ENCODE measurements around the gene FLVCR2.

FLVCR2 gene, protein sequence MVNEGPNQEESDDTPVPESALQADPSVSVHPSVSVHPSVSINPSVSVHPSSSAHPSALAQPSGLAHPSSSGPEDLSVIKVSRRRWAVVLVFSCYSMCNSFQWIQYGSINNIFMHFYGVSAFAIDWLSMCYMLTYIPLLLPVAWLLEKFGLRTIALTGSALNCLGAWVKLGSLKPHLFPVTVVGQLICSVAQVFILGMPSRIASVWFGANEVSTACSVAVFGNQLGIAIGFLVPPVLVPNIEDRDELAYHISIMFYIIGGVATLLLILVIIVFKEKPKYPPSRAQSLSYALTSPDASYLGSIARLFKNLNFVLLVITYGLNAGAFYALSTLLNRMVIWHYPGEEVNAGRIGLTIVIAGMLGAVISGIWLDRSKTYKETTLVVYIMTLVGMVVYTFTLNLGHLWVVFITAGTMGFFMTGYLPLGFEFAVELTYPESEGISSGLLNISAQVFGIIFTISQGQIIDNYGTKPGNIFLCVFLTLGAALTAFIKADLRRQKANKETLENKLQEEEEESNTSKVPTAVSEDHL

DNA sequence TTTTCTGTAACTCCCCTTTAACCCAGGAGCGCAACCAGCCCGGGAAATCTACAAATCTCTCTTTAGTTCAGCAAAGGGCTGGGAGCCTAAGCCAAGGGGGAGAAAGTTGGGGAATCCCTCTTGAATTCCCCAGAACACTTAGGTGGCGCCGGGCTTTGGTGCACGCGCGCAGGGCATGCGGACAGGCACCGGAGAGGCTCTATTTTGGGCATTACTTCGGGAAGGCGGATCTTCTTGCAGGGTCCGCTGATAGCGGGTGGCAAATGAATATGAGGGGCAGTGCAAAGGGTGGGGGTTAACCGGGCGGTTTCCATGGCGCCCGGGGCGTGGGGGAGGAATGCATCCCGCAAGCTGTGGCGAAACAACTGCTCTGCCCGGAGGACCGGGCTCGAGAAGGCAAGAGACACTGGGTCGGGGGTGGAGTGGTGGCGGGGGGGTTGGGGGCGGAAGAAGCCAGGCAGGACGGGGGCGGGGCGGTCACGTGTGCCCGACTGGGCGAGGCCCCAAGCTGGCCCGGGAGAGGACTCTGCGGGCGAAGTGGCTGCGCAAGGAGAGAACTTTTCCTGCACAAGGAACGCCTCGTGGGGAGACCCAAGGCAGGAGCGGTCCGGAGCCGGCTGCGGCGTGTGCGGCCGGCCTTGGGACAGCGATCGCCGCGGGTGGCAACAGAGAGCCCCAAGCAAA, at the start of gene FLVCR2:
TSS of gene FLVCR2 (plus strand) at position 519 of the 684 bp plus-strand sequence. CDS start 353 bp downstream, outside the sequence.
- DNase-seq, result no peak

DNA sequence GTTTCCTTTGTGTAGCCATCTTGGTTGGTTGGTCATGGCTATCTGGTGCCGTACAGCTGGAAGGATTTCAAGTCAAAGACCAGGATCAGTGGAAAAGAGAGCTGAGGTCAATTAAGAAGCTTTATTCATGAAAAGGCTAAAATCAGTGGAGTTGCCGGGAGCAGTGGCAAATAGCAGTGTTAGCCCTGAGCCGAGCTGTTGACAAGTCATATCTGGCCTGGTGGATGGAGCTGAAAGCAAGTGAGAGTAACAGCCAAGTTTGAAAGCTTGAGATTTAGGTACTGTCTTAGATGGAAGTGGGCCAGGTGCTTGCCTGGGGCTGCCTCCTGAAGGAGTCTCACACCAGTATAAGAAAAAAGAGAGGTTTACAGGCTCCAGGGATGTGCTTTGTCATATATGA, 47.2 kb upstream of the FLVCR2 start:
- no peak for DNase-seq

DNA sequence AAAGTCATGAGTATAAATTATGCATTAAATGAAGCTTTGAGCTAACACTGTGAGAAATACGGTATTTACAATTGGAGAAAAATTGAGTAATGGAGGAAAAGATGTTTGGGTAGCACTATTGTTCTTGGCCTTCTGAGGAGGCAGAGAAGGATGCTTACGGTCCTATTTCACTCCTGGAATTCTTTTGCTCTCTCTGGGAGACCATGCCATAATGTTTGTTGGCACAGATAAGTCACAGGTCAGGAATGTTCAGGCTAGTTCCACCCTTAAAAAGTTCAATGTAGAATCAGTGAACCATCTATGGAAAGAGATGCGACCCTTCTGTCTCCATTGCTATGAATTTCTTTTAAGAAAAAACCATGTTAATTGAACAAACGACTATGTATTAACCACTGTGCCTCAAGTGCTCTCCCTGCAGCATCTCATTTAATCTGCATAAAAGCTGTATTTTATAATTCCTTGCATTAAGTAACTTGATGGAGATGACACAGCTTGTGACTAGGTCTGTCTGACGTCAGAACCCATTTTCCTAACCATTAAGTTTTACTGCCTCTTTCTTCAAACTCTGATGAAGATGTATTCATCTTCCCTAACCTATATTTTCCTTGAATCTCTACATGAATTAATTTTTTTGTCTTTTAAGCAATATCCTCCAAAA, 46.6 kb upstream of the FLVCR2 start:
- no peak for DNase-seq

DNA sequence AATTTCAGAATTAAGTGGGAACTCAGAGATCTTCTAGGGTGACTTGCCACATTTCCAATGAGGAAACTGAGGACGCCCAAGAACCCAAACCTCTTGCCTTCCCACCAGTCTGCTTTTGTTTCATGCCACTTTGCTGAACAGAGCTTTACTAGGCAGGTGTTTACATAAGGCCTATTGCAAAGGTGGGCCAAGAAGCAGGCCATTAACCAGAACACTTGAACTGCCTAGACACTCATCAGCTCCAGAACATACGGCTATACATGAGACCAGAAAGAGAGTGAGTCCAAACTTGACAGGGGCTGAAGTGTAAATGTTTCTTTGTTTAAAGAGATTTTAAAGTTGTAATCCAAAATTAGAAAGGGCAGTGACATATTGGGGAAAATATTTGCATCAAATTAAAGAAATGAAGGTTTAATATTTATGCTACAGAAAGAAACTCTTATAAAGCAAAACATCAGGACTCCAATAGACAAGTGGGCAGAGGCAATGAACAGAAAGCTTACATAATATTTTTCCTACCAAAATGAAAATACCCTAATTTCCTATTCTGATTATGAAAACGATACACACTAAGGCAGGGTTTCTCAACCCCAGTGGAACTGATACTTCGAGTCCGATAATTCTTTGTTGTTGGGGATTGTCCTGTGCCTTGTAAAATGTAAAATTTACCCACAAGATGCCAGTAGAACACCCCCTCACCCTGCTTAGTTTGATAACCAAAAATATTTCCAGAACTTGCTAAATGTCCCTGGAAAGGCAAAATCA, 44.4 kb upstream of the FLVCR2 start:
- DNase-seq, result no peak

DNA sequence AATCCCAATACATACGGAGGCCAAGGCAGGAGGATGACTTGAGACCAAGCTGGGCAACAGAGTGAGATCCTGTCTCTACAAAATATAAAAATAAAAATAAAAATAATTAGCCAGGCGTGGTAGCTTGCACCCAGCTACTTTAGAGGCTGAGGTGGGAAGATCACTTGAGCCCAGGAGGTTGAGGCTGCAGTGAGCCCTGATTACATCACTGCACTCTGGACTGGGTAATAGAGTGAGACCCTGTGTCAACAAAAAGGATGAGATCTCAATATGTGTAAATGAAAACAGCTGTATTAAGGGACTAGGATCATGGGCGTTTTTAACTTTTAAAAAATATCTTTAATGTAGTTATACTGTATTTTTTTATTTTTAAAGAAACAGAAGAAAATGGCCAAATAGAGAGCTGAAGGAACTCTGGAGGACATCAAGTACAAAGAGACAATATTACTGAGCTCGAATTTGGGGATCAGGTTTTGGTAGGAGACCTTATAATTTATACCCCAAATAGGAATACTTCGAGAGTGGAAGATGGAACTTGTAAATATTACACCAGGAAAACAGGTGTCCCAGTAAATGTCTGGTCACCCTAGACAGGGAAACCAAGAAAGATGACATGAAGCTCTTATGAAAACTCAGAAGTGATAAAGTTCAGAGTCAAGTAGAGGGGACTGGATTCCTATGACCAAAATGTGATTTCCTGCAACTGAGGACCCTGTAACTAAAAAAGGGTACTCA, 43.1 kb upstream of the FLVCR2 start:
- DNase-seq, result no peak

DNA sequence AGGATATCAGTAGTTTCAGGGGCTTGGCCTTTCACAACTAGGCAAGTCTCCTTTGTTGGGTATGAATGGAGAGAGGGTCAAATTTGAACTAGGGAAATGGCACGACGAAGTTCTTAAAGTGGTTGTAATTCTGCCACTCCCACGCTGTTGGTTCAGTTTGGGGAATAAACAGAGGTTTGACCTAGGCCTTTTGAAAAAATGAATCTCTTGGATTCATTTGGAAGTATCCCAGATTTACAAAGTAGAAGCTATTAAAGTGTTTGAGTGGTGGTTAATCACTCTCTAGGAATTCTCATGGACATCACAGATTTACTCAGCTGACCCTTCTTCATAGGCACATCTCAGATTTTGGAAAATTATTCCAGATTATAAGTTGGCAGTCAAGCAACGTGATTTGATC, 41.3 kb upstream of the FLVCR2 start:
- DNase-seq, result no peak

DNA sequence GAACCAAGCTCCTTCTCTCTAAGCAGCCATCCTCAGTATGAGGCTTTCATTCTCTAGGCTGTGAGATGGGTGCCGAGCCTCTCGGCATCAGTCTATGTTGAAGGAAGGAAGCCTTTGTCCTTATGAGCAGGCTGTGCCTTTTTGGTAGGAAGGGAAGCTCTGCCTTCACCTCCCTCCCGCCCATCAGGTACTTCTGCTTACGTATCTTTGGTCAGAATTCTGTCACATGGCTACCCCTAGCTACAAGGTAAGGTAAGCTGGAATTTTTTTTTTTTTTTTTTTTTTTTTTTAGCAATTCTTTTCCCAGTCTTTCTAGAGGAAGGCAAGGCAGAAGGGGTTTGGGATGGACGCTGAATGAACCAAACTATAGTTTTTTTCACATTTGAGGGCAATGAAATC, 39.3 kb upstream of the FLVCR2 start:
- DNase-seq, result no peak

DNA sequence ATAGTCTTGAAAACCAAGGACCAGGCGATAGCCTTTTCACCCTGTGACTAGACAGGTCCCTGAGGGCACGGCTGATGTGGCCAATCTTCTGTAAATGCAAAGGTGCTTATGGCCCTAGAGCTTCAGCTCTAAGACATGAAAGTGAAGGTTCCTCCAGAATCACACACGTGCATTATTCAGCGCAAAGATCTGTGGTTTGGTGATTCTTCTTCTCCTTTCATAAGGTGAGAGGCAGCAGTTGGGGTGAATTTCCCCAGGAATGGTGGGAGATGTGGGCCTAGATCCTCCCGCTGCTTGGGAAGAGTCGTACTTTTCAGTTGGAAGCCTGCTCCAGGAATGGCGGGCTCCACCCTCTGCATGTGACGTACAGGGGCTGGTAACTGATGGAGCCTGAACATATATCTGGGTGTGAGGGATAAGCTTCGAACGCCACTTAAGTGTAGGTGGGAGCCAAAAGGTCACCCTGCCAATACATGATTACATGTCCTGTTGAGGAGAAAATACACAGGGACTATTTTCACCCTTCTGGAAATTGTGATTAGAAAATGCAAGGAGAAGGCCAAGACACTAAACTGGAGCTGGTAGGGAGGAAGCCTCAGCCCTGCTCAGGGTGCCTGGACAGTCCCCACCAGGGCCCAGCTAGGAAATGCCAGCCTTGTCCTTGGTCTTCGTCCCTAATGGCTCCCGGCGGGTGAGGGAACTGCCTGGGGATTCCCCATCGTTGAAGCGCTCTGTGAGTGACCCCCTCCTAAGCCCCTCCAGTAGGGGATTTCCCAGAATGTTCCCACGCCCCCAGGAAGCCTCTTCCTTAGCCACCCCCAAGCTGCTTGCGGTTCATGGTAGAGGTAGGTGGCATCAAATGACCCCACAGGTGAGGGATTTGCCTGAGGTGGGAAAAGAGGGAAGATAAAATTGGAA, 38.6 kb upstream of the FLVCR2 start:
- no peak for DNase-seq

DNA sequence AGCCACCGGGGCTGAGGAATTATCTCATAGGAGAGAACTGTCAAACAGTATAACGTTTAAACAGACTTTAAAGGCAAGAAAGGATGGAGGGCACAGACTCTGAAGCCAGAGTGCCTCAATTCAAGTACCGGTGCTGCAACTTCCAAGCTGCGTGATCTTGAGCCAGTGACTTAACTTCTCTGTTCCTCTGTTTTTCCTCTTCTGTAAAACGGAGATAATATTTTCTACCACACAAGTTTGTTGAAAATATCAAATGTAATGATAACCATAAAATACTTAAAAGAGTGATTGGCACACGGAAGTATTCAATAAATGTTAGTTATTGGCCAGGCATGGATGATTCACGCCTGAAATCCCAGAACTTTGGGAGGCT, 38.0 kb upstream of the FLVCR2 start:
- no peak for DNase-seq

DNA sequence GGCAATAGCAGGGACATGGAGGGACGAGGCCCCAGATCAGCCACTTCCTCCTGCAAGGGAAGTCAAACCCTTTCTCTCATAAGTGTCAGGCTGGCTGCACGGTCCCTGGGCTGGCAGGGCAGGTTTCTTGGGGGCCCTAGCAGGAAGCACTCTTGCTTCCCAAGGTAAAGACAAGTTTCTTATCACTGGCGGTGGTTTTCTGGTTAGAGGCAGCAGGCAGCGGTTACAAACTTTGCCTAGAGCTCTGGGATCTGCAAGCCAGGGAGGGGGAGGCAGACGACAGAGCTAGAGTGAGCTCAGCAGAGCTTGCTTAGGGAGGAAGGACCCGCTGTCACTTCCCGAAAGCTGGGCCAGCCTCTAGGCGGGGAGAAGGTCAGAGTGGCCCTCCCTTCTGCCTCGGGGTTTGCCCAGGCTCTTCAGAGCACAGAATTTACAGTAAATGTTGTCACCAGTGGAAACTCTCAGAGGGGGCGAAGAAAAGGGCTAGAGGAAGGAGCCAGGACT, 35.8 kb upstream of the FLVCR2 start:
- DNase-seq, result no peak

DNA sequence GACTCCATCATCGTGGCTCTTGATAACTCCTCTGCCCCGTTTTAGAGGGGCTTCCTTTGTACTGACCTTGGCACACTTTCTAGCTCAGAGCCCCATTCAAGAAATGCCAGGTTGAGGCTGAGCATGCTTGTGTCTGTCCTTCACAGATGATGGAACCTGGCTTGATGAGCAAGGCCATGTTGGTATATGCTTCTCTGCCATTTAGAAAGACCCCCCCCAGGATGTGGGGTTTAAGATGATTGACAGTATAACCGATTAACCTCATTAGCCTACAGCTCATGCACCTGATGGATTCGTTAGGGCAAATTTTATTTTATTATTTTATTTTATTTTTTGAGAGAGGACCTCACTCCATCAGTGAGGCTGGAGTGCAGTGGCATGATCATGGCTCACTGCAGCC, 35.2 kb upstream of the FLVCR2 start:
- DNase-seq, result no peak

DNA sequence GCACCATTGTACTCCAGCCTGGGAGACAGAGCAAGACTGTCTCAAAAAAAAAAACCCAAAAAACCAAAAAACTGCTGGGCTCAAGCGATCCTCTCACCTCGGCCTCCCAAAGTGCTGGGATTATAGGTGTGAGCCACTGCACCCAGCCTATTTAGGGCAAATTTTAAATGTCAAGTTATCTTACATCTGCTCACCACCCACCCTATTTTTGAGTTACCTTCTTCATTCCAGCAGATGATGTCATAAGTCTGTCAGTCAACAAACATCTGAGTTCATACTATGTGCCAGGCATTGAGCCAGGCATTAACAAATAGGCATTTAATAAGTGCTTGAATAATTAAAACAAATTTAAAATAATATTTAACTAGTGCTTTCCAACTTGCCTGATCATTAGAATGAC, 34.6 kb upstream of the FLVCR2 start:
- no peak for DNase-seq

DNA sequence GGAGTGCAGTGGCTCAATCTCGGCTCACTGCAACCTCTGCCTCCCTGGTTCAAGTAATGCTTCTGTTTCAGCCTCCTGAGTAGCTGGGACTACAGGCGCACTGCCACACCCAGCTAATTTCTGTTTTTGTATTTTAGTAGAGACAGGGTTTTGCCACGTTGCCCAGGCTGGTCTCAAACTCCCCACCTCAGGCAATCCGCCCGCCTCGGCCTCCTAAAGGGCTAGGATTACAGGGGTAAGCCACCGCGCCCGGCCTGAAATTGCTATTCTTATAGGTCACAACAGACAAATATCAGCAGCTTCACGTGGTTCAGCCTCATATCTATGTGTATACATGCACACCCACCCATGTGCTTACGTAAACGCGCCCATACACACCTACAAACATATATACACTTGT, 32.5 kb upstream of the FLVCR2 start:
- no peak for DNase-seq

DNA sequence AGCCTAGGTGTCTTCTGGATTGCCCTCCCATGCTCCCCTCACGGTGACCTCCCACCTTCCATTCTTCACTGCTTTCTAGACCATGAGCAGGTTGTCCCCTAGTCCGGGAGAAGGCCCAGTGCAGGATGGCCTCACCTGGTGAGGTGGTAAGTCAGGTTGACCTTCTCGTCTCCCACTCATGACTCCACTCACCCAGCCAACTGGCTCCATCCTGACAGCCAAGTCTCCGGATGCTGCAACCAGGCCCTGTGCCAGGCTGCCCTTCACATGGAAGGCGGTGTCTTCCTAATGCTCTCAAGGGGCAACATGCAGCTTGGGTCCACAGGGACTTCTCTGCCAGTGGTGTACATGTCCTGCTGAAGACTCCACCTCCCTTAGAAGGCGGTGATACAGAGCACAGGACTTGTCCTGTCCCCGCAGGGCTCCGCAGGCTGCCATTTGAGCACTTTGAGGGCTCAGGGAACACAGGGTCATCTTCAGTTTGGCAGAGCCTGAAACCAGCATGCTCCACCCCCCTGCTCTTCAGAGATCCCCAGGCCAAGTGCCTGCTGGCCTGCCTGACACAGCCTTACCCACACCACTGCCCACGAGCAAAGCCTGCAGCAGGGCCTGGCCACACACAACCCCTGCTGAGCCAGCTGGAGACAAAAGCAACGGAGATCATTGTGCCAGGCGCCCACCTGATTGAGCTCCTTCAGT, 30.7 kb upstream of the FLVCR2 start:
- DNase-seq, result no peak

DNA sequence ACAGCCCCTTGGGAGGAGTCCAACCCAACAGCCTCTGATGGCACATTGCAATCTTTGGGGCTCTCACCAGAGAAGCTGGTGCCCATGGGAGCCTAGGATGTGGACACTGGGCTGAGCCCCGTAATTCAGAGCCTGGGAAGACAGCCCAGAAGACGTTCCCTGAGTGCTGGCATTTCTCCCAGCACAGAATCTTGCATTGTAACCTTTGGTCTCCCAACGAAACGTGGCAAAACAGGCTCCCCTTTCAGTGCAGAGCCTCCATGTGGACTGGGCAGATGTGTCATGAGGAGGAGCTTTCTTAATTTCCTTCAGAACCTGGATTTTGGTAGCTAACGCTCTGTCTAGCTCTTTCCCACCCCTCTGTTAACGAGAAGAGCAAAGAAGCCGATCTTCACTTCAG, 29.9 kb upstream of the FLVCR2 start:
- DNase-seq, result no peak

DNA sequence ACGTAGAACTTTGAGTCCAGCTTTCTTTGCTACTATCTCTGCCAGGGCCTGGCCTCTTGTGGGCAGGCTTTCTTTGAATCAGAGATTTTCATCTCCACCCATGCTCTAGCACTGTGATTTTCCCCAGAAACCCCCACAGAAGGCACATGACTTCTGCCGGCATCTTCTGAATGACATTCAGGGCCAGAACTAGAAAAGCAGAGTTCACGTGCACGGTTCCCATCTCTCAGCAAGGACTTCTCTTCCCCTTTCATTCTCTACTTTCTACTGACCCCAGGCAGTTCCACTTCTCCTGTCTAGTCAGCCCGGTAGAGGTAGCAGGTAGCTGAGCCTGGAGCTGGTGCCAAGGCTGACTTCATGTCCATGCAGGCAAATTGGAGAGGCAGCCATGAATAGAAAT, 29.3 kb upstream of the FLVCR2 start:
- DNase-seq, result no peak

DNA sequence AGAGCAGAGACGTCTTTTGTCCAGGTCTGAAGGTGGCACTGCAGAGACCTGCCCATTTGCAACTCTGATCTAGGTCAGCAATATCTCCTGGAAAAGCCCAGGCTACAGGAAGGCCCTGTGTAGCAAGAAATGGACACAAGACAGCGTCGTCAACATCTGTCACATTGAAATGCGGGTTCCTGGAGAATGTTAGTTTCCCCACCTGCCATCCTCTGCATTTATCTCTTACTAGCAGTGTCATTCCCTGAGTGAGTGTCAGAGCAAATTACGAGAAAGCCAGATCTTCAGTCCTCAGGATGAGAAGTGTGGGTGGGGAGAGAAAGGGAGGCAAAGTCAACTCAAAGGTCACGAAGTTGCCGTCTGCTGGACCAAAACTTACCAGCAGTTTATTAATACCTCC, 27.4 kb upstream of the FLVCR2 start:
- DNase-seq, result no peak

DNA sequence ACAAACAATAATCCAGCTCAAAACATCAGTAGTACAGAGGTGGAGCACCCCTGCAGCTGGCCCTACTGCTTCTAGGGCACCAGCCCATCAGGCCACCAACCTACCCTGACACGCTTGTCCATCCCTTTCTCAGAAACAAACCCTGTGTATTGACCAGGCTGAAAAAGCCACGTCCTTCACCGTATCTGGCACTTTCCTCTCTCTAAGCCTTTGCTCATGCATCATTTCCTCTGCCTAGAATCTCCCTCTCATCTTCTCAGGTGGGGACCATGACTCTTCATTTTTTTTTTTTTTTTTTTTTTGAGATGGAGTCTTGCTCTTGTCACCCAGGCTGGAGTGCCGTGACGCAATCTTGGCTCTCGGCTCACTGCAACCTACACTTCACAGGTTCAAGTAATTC, 25.3 kb upstream of the FLVCR2 start:
- DNase-seq, result no peak

DNA sequence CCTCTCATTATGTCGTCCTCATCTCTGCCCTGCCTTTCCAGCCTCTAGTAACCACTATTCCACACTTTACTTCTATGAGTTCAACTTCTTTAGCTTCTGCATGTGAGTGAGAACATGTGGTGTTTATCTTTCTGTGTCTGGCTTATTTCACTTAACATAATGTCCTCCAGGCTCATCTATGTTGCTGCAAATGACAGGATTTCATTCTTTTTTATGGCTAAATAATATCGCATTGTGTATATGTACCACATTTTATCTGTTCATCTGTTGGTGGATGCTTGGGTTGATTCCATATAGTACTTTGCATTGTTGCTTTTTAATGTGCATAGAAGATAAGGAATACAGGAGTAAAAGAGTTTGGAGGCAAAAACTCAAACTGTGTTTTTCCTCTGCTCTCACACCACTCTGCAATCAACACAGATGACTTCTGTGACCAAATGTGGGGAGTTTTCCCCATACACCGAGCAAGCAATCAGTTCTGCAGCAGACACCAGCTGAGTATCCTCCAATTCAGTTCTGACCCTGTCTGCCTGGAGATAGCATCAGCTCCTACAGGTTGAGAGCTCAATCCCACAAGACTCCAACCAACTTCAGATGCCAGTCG, 24.6 kb upstream of the FLVCR2 start:
- DNase-seq, result no peak

DNA sequence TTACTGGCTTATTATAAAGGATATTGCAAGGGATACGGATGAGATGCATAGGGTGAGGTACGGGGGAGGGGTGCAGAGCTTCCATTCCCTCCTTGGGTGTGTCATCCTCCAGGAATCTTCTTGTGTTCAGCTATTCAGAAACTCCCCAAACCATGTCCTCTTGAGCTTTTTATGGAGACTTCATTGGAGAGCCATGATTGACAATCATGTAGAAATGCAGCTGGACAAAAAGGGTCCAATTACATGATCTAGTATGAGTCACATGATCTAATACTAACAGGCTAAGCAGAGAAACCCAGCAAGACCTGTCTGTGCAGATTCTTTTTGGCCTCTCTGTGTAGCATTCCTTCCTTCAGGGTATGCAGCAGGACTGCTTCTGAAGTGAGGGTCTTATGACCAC, 23.9 kb upstream of the FLVCR2 start:
- no peak for DNase-seq
